Measurements from ENCODE around the gene PTPN12.

DNA sequence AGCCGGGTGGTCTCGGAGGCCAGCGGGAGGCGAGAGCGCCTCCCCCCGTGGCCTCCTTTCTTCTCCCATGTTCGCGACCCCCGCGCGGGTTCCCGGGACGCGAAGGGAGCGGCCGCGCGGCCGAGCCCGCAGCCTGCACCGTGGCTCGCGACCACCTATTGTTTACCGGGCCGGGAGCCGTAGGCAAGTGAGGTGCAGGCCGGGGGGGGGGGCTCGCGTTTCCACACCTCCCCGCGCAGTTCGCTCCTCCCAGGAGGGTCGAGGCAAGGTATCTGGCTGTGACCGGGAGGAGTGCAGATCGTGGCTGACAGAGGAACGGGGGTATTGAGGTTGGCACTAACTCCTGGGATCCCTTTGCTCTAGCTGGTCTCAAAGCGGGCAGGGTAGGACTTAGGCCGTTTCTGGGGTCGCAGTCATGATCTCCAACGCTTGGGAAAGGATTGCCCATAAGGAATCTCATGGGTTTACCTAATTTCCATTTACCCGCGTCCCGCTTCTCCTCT, 734 bp downstream of the PTPN12 start:
- TF ChIP-seq EZH2 (IDR thresholded peaks at IDR 0.05; ENCODE audit: insufficient read depth, poor library complexity, severe bottlenecking): no peak
- TF ChIP-seq EZH2phosphoT487 (IDR thresholded peaks at IDR 0.05; ENCODE audit: insufficient read depth, low read depth): no peak

All from GM23248 (cell line).